Astrocyte (in vitro differentiated cells and primary cell): ENCODE results near the gene MBNL1. TPM values are rescaled to one million over a fixed set of nuclear protein-coding genes. Genes with fewer than 3 reads are reported as not detected.

Source experiments
- DNase-seq: peaks from one replicate; pipeline ENCODE4 v3.0.0-alpha.2; 2010; ENCODE audit warnings: low read depth
- FAIRE-seq: peaks from 2 replicates; lab custom pipeline; 2011; peaks lifted over from hg19 to GRCh38; lab: Jason Lieb, UNC
- H2AFZ ChIP-seq: 2 replicates; pipeline ENCODE4 v1.6.0; 2012; ENCODE audit warnings: low read depth, low read length, inconsistent platforms
- H3K27ac ChIP-seq: 2 replicates; pipeline ENCODE4 v1.5.1; 2011; ENCODE audit warnings: low read depth, low read length, inconsistent platforms
- H3K27me3 ChIP-seq: 2 replicates; pipeline ENCODE4 v1.6.0; 2011; ENCODE audit warnings: low read length, inconsistent platforms; ENCODE audit not compliant: insufficient read depth
- H3K36me3 ChIP-seq: 2 replicates; pipeline ENCODE4 v1.5.1; 2011; ENCODE audit warnings: low read length, inconsistent platforms; ENCODE audit not compliant: insufficient read depth
- H3K4me1 ChIP-seq: 2 replicates; pipeline ENCODE4 v1.5.1; 2011; ENCODE audit warnings: low read length, inconsistent platforms; ENCODE audit not compliant: insufficient read depth
- H3K4me2 ChIP-seq: 2 replicates; pipeline ENCODE4 v1.6.0; 2012; ENCODE audit warnings: low read length, inconsistent platforms
- H3K4me3 ChIP-seq: 2 replicates; pipeline ENCODE4 v1.5.1; 2011; ENCODE audit warnings: low read depth, mild to moderate bottlenecking, low read length, inconsistent platforms; ENCODE audit not compliant: insufficient read depth
- H3K79me2 ChIP-seq: 2 replicates; pipeline ENCODE4 v1.6.0; 2012; ENCODE audit warnings: mild to moderate bottlenecking, low read length, inconsistent platforms; ENCODE audit not compliant: insufficient read depth
- H3K9ac ChIP-seq: 2 replicates; pipeline ENCODE4 v1.6.0; 2012; ENCODE audit warnings: mild to moderate bottlenecking, low read length, inconsistent platforms
- H3K9me3 ChIP-seq: 2 replicates; pipeline ENCODE4 v1.5.1; 2012; ENCODE audit warnings: low read depth, mild to moderate bottlenecking, low read length, inconsistent platforms; ENCODE audit not compliant: insufficient read depth
- H4K20me1 ChIP-seq: 2 replicates; pipeline ENCODE4 v1.6.0; 2012; ENCODE audit warnings: low read length, inconsistent platforms; ENCODE audit not compliant: insufficient read depth
- H3K27ac Mint-ChIP-seq: one replicate; pipeline ENCODE4 v1.8.0; 2021; ENCODE audit warnings: mild to moderate bottlenecking, mixed read lengths; ENCODE audit not compliant: unreplicated experiment
- H3K27me3 Mint-ChIP-seq: one replicate; pipeline ENCODE4 v1.8.0; 2021; ENCODE audit warnings: low read depth, mixed read lengths; ENCODE audit not compliant: unreplicated experiment
- H3K36me3 Mint-ChIP-seq: one replicate; pipeline ENCODE4 v1.8.0; 2021; ENCODE audit warnings: low read depth, mixed read lengths; ENCODE audit not compliant: unreplicated experiment
- H3K4me1 Mint-ChIP-seq: one replicate; pipeline ENCODE4 v1.8.0; 2021; ENCODE audit warnings: low read depth, mixed read lengths; ENCODE audit not compliant: unreplicated experiment
- H3K4me3 Mint-ChIP-seq: one replicate; pipeline ENCODE4 v1.8.0; 2021; ENCODE audit warnings: mild to moderate bottlenecking, moderate library complexity, mixed read lengths; ENCODE audit not compliant: unreplicated experiment
- H3K9me3 Mint-ChIP-seq: one replicate; pipeline ENCODE4 v1.8.0; 2021; ENCODE audit warnings: mild to moderate bottlenecking, mixed read lengths; ENCODE audit not compliant: unreplicated experiment
- CTCF ChIP-seq: IDR thresholded peaks from 2 replicates; pipeline ENCODE4 v1.5.1; 2011; ENCODE audit warnings: low read depth, mild to moderate bottlenecking, inconsistent platforms, low read length, moderate library complexity; ENCODE audit not compliant: insufficient read depth
- EZH2 ChIP-seq: IDR thresholded peaks from 2 replicates; pipeline ENCODE4 v1.6.1; 2012; ENCODE audit warnings: mild to moderate bottlenecking, low read length, inconsistent platforms; ENCODE audit not compliant: insufficient read depth
- total RNA-seq: library from RNA; stranded (reverse); gene quantifications from 2 replicates; pipeline ENCODE4 v1.2.1, GENCODE V29; 2021

Gene MBNL1
- total RNA-seq, 1 donor from 2014 or later = 93.1 TPM

- Histone ChIP-seq H3K36me3 (peaks cover 2% of the 10 kb centered on the region), H2AFZ (no peak overlapping the region), H4K20me1 (peaks cover 70% of the 10 kb centered on the region), H3K27me3 (no peaks in the 10 kb centered on the region), H3K79me2 (peaks cover 99% of the 10 kb centered on the region), H3K9me3 (no peaks in the 10 kb centered on the region), H3K4me2 (no peak overlapping the region), H3K9ac (no peak overlapping the region), H3K27ac (no peak overlapping the region), H3K4me1 (peaks cover 3% of the 10 kb centered on the region), H3K4me3 (no peak overlapping the region)
- Mint-ChIP-seq H3K36me3 (peaks cover 7% of the 10 kb centered on the region), H3K27me3 (no peaks in the 10 kb centered on the region), H3K4me1 (peaks cover 23% of the 10 kb centered on the region), H3K4me3 (no peak overlapping the region), H3K9me3 (no peaks in the 10 kb centered on the region), H3K27ac (no peak overlapping the region)
- TF ChIP-seq CTCF (no peak), EZH2 (no peak)
- FAIRE-seq = no peak
- DNase-seq = no peak
These were observed 123.6 kb downstream of the MBNL1 start for GRCh38 chr3:152392272-152392880.

GRCh38 chr3:152394246-152394645 is 125.5 kb downstream of the MBNL1 start:
- TF ChIP-seq CTCF (no peak), EZH2 (no peak)
- Histone ChIP-seq H3K27ac (no peak overlapping the region), H4K20me1 (peaks cover 67% of the 10 kb centered on the region), H3K36me3 (peaks cover 2% of the 10 kb centered on the region), H3K27me3 (no peaks in the 10 kb centered on the region), H3K4me1 (peaks cover 3% of the 10 kb centered on the region), H3K79me2 (peaks cover 99% of the 10 kb centered on the region), H3K4me2 (no peak overlapping the region), H3K9me3 (no peaks in the 10 kb centered on the region), H3K4me3 (no peak overlapping the region), H3K9ac (no peak overlapping the region), H2AFZ (no peak overlapping the region)
- FAIRE-seq (no peak), DNase-seq (no peak)
- Mint-ChIP-seq H3K27ac (no peak overlapping the region), H3K36me3 (peaks cover 7% of the 10 kb centered on the region), H3K4me3 (no peak overlapping the region), H3K4me1 (peaks cover 28% of the 10 kb centered on the region), H3K9me3 (no peaks in the 10 kb centered on the region), H3K27me3 (no peaks in the 10 kb centered on the region)

GRCh38 chr3:152395764-152396163 is 127.0 kb downstream of the MBNL1 start:
- no peak for DNase-seq
- Histone ChIP-seq H3K27ac (no peak overlapping the region), H3K9me3 (no peaks in the 10 kb centered on the region), H4K20me1 (peaks cover 72% of the 10 kb centered on the region), H3K4me2 (no peak overlapping the region), H3K4me1 (peaks cover 16% of the 10 kb centered on the region), H3K27me3 (no peaks in the 10 kb centered on the region), H3K9ac (no peak overlapping the region), H3K36me3 (no peaks in the 10 kb centered on the region), H3K4me3 (no peak overlapping the region), H2AFZ (no peak overlapping the region), H3K79me2 (peaks cover 100% of the 10 kb centered on the region)
- Mint-ChIP-seq H3K27ac (no peak overlapping the region), H3K4me3 (no peak overlapping the region), H3K9me3 (no peaks in the 10 kb centered on the region), H3K27me3 (no peaks in the 10 kb centered on the region), H3K4me1 (peaks cover 39% of the 10 kb centered on the region), H3K36me3 (peaks cover 7% of the 10 kb centered on the region)
- TF ChIP-seq CTCF = no peak
- no peak for TF ChIP-seq EZH2
- FAIRE-seq = no peak
